Measurements from ENCODE around the gene BGN.

Gene BGN

GRCh38 chrX:153491918-153492317 lies 2.9 kb upstream of the BGN start (continued):
- TF ChIP-seq, protein P1, sequence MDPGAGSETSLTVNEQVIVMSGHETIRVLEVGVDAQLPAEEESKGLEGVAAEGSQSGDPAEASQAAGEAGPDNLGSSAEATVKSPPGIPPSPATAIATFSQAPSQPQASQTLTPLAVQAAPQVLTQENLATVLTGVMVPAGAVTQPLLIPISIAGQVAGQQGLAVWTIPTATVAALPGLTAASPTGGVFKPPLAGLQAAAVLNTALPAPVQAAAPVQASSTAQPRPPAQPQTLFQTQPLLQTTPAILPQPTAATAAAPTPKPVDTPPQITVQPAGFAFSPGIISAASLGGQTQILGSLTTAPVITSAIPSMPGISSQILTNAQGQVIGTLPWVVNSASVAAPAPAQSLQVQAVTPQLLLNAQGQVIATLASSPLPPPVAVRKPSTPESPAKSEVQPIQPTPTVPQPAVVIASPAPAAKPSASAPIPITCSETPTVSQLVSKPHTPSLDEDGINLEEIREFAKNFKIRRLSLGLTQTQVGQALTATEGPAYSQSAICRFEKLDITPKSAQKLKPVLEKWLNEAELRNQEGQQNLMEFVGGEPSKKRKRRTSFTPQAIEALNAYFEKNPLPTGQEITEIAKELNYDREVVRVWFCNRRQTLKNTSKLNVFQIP (CRISPR knock-in tag; IDR thresholded peaks at IDR 0.05; ENCODE audit: borderline replicate concordance, low read depth), result no peak
- TF ChIP-seq PPARA (CRISPR knock-in tag; IDR thresholded peaks at IDR 0.05; ENCODE audit: borderline replicate concordance) (no peak), ESRRG (CRISPR knock-in tag; IDR thresholded peaks at IDR 0.05) (no peak), ZNF70 (CRISPR knock-in tag; IDR thresholded peaks at IDR 0.05) (no peak), ZC3H10 (CRISPR knock-in tag; IDR thresholded peaks at IDR 0.05) (no peak), BACH2 (CRISPR knock-in tag; IDR thresholded peaks at IDR 0.05; ENCODE audit: borderline replicate concordance) (no peak), ZNF565 (CRISPR knock-in tag; conservative IDR thresholded peaks at IDR 0.05; ENCODE audit: low read depth) (no peak), ZFP3 (CRISPR knock-in tag; IDR thresholded peaks at IDR 0.05) (no peak)

DNA sequence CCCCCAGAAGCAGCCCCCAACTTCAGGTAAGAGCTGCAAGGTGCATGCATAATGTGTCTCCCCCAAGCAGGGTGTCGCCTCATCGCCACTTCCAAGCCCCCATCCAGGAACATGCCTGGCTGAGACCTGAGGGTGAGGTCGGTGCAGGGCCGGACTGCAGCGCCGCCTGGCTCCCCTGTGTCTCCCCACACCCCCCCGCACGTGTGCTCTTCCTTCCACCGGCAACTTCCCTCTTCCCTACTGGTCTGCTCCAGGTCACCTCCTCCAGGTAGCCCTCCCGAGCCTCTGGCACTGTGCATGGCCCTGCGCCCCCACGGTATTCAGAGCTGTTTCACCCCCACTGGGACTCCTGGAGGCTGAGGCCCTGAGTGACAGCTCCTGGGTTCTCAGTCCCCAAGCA lies 2.2 kb upstream of the BGN start:
- no peak for ATAC-seq
- TF ChIP-seq ZFP30 (CRISPR knock-in tag; IDR thresholded peaks at IDR 0.05), result no peak

DNA sequence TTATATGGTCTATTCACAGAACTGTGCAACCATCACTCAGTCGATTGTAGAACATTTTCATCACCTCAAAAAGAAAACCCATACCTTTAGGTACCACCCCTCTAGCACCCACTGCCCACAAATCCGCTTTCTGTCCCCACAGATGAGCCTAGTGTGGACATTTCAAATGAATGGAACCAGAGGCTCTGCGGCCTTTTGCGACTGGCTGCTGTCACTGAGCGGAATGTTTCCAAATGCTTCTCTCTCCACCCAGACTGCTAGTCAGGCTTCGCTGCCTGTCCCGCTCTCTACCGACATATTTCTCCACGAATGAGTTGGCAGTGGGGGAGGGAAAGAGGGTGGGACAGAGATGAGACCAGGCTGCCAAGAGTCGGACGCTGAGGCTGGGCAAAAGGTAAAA lies 1.7 kb upstream of the BGN start:
- TF ChIP-seq ARNTL (CRISPR knock-in tag; IDR thresholded peaks at IDR 0.05; ENCODE audit: borderline replicate concordance, low read depth), result no peak
- TF ChIP-seq PPARA (CRISPR knock-in tag; IDR thresholded peaks at IDR 0.05; ENCODE audit: borderline replicate concordance), result no peak
- 0 out of 2 replicates have a peak, but pooled peaks have one; percentile 25 for TF ChIP-seq ZNF70 (CRISPR knock-in tag; IDR thresholded peaks at IDR 0.05)
- no peak for TF ChIP-seq ZNF8 (CRISPR knock-in tag; IDR thresholded peaks at IDR 0.05)
- TF ChIP-seq, protein P2, sequence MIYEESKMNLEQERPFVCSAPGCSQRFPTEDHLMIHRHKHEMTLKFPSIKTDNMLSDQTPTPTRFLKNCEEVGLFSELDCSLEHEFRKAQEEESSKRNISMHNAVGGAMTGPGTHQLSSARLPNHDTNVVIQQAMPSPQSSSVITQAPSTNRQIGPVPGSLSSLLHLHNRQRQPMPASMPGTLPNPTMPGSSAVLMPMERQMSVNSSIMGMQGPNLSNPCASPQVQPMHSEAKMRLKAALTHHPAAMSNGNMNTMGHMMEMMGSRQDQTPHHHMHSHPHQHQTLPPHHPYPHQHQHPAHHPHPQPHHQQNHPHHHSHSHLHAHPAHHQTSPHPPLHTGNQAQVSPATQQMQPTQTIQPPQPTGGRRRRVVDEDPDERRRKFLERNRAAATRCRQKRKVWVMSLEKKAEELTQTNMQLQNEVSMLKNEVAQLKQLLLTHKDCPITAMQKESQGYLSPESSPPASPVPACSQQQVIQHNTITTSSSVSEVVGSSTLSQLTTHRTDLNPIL (CRISPR knock-in tag; IDR thresholded peaks at IDR 0.05; ENCODE audit: low read depth), result no peak
- no peak for ATAC-seq

DNA sequence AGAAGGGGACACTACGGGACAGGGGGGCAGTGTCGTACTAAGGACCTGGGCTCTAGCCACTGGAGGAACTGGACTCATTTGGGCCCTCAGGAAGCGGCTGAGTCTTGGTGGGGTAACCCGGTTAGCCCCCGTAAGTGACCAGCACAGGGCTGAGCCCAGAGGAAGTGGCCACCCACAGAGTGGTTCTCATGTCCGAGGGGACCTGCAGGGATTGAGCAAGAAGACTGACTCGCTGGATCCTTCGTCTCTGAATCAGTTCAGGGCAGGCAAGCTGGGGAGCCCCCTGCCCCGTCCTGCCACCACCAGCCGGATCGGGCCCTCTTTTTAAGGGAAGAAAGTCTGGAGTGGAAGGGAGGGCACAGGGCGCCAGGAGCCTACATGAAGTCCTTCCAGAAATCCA lies 719 bp upstream of the BGN start:
- no peak for ATAC-seq
- TF ChIP-seq, protein P3, sequence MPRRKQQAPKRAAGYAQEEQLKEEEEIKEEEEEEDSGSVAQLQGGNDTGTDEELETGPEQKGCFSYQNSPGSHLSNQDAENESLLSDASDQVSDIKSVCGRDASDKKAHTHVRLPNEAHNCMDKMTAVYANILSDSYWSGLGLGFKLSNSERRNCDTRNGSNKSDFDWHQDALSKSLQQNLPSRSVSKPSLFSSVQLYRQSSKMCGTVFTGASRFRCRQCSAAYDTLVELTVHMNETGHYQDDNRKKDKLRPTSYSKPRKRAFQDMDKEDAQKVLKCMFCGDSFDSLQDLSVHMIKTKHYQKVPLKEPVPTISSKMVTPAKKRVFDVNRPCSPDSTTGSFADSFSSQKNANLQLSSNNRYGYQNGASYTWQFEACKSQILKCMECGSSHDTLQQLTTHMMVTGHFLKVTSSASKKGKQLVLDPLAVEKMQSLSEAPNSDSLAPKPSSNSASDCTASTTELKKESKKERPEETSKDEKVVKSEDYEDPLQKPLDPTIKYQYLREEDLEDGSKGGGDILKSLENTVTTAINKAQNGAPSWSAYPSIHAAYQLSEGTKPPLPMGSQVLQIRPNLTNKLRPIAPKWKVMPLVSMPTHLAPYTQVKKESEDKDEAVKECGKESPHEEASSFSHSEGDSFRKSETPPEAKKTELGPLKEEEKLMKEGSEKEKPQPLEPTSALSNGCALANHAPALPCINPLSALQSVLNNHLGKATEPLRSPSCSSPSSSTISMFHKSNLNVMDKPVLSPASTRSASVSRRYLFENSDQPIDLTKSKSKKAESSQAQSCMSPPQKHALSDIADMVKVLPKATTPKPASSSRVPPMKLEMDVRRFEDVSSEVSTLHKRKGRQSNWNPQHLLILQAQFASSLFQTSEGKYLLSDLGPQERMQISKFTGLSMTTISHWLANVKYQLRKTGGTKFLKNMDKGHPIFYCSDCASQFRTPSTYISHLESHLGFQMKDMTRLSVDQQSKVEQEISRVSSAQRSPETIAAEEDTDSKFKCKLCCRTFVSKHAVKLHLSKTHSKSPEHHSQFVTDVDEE (CRISPR knock-in tag; IDR thresholded peaks at IDR 0.05), result no peak
- TF ChIP-seq TOX (CRISPR knock-in tag; IDR thresholded peaks at IDR 0.05; ENCODE audit: borderline replicate concordance), result no peak
- TF ChIP-seq SNAI2 (CRISPR knock-in tag; IDR thresholded peaks at IDR 0.05), result no peak
- no peak for TF ChIP-seq ISL1 (CRISPR knock-in tag; IDR thresholded peaks at IDR 0.05)
- no peak for TF ChIP-seq ZNF8 (CRISPR knock-in tag; IDR thresholded peaks at IDR 0.05)
- TF ChIP-seq, protein P2 (CRISPR knock-in tag; IDR thresholded peaks at IDR 0.05; ENCODE audit: low read depth), result no peak
- TF ChIP-seq PPARA (CRISPR knock-in tag; IDR thresholded peaks at IDR 0.05; ENCODE audit: borderline replicate concordance), result no peak
- TF ChIP-seq, protein P4, sequence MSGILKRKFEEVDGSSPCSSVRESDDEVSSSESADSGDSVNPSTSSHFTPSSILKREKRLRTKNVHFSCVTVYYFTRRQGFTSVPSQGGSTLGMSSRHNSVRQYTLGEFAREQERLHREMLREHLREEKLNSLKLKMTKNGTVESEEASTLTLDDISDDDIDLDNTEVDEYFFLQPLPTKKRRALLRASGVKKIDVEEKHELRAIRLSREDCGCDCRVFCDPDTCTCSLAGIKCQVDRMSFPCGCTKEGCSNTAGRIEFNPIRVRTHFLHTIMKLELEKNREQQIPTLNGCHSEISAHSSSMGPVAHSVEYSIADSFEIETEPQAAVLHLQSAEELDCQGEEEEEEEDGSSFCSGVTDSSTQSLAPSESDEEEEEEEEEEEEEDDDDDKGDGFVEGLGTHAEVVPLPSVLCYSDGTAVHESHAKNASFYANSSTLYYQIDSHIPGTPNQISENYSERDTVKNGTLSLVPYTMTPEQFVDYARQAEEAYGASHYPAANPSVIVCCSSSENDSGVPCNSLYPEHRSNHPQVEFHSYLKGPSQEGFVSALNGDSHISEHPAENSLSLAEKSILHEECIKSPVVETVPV (CRISPR knock-in tag; IDR thresholded peaks at IDR 0.05), result no peak
- TF ChIP-seq, protein P1 (CRISPR knock-in tag; IDR thresholded peaks at IDR 0.05; ENCODE audit: borderline replicate concordance, low read depth), result no peak

Data from SK-N-SH treated with all-trans-retinoic acid at 6 μM for 48 hours (cell line).